Panc1 (cell line): Measurements from ENCODE around the gene NR2C1. TPM values are rescaled to one million over a fixed set of nuclear protein-coding genes. Genes with fewer than 3 reads are reported as not detected.
"Not testable (repeated sequence)": the region's sequence is repeated elsewhere in the genome, so short reads cannot be mapped to it uniquely, and the experiment has no call there.

ENCODE experiments used
- ATAC-seq: fragments of 200-7000 bp; cut with Tn5 transposase; 2 replicates; pipeline ENCODE4 v1.9.1; 2020; ENCODE audit warnings: mild to moderate bottlenecking, moderate library complexity
- BruUV-seq: library from RNA; stranded (reverse); fragments of 400-500 nt; replicated peaks from 2 replicates; lab custom pipeline; 2021; lab: Mats Ljungman, UMichigan
- CTCF ChIA-PET: fragments of 300-600 bp; sonication (Branson Sonifier 250); formaldehyde crosslinking; loops from one replicate; lab custom pipeline; 2022; ENCODE audit warnings: antibody characterized with exemption; lab: Charles Lee
- POLR2A ChIA-PET: fragments of 300-600 bp; sonication (Branson Sonifier 250); formaldehyde crosslinking; loops from one replicate; lab custom pipeline; 2022; ENCODE audit warnings: antibody characterized with exemption; lab: Charles Lee
- DNase-seq: peaks from one replicate; pipeline ENCODE4 v3.0.0-alpha.2; 2010; ENCODE audit warnings: low read depth, low spot score
- H3K27ac ChIP-seq: 2 replicates; pipeline ENCODE4 v1.5.1; 2011; ENCODE audit warnings: mild to moderate bottlenecking, low read length, inconsistent platforms
- H3K27me3 ChIP-seq: fragments of 200-500 bp; sonication (Bioruptor generic); 2 replicates; pipeline ENCODE4 v1.6.0; 2014; ENCODE audit warnings: low read length, inconsistent platforms; ENCODE audit not compliant: control insufficient read depth, insufficient read depth
- H3K36me3 ChIP-seq: fragments of 200-500 bp; sonication (Bioruptor generic); 2 replicates; pipeline ENCODE4 v1.5.1; 2014; ENCODE audit warnings: inconsistent platforms, mild to moderate bottlenecking, low read length, moderate library complexity; ENCODE audit not compliant: control insufficient read depth, insufficient read depth
- H3K4me1 ChIP-seq: 2 replicates; pipeline ENCODE4 v1.5.1; 2011; ENCODE audit warnings: inconsistent platforms, mild to moderate bottlenecking, low read length, moderate library complexity; ENCODE audit not compliant: control insufficient read depth, insufficient read depth
- H3K4me3 ChIP-seq, 2 experiments: 2 replicates each; pipeline ENCODE4 v1.5.1; 2011 to 2012; ENCODE audit warnings: low read depth in 2 of 2, low read length in 2 of 2, mild to moderate bottlenecking in 2 of 2, inconsistent platforms in 1 of 2, moderate library complexity in 1 of 2
- H3K9me3 ChIP-seq: fragments of 200-500 bp; sonication (Bioruptor generic); 2 replicates; pipeline ENCODE4 v1.5.1; 2014; ENCODE audit warnings: low read depth, mild to moderate bottlenecking, inconsistent platforms, low read length, moderate library complexity; ENCODE audit not compliant: control insufficient read depth, insufficient read depth
- POLR2AphosphoS5 ChIP-seq: IDR thresholded peaks from 2 replicates; pipeline ENCODE4 v1.6.1; 2012; ENCODE audit warnings: mild to moderate bottlenecking, low read depth, low read length, moderate library complexity
- SIN3A ChIP-seq: IDR thresholded peaks from 2 replicates; pipeline ENCODE4 v1.6.1; 2012; ENCODE audit warnings: low read depth, mild to moderate bottlenecking, low read length, moderate library complexity, borderline replicate concordance; ENCODE audit not compliant: insufficient read depth
- TCF7L2 ChIP-seq: IDR thresholded peaks from 2 replicates; pipeline ENCODE4 v1.6.1; 2011; ENCODE audit warnings: mild to moderate bottlenecking, low read depth, low read length, inconsistent platforms
- in situ Hi-C: cut with HindIII; loops from 2 replicates; pipeline ENCODE4 v1.10.0; 2016; ENCODE audit warnings: low sequenced_read_pairs, low pct_unique_long_range_greater_than_20kb
- intact Hi-C: fragments of 100-400 bp; cut with micrococcal nuclease; formaldehyde crosslinking; loops from one replicate; pipeline ENCODE4 v1.10.0; 2022; ENCODE audit not compliant: unreplicated experiment
- total RNA-seq: library from RNA; stranded (reverse); gene quantifications from one replicate; pipeline ENCODE4 v1.2.1, GENCODE V29; 2021; ENCODE audit not compliant: unreplicated experiment
- TF ChIP-seq, protein P1 (sequence below), 2 experiments: IDR thresholded peaks; 2 replicates each; pipeline ENCODE4 v1.6.1; 2011 to 2012; ENCODE audit warnings: low read depth in 2 of 2, control low read depth in 1 of 2, low read length in 1 of 2, mild to moderate bottlenecking in 1 of 2, moderate library complexity in 1 of 2; ENCODE audit not compliant: insufficient read depth in 1 of 2
- TF ChIP-seq, protein P2 (sequence below): fragments of 450-650 bp; IDR thresholded peaks from 2 replicates; pipeline ENCODE4 v1.5.1; 2017; ENCODE audit warnings: mild to moderate bottlenecking

NR2C1 gene
- total RNA-seq, 1 experiment from 2014 or later, result 84.6 TPM

DNA sequence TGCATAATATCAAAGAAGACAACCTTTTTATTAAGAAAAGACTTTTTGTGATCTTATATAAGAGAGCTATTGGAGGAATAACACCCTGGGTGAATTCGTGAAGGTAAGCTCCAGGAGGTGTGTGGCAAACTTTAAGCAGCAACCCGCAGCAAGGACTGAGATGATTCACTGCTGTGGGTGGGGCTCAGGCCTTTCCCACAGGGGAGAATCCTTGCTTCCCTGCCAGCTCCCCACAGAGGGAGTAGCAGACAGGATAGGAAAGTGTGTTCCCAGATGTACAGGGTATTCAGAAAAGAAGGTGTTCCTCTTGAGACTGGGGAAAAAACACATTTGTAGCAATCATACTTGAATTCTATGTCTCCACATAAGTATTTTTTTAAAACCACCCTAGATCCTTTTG, 79.1 kb downstream of the NR2C1 start:
- Histone ChIP-seq H3K27ac (no peak overlapping the region), H3K4me1 (no peaks in the 10 kb centered on the region), H3K36me3 (peaks cover 2% of the 10 kb centered on the region; the same call in 1 of the 2 replicates), H3K27me3 (no peaks in the 10 kb centered on the region), H3K9me3 (no peaks in the 10 kb centered on the region), H3K4me3 (no peak overlapping the region)
- CTCF ChIA-PET, result no interaction called here
- BruUV-seq, result no TSS peak
- ATAC-seq (no peak), DNase-seq (peak; percentile 15)
- in situ Hi-C loops, result no loop called here
- POLR2A ChIA-PET, result interaction anchor here (0.7 kb wide), 1 partner anchor 908 kb away, joined by 3 read pairs; no protein-coding TSS in a partner anchor
- TF ChIP-seq SIN3A (no peak), TCF7L2 (no peak), POLR2AphosphoS5 (no peak)
- TF ChIP-seq, protein P1, sequence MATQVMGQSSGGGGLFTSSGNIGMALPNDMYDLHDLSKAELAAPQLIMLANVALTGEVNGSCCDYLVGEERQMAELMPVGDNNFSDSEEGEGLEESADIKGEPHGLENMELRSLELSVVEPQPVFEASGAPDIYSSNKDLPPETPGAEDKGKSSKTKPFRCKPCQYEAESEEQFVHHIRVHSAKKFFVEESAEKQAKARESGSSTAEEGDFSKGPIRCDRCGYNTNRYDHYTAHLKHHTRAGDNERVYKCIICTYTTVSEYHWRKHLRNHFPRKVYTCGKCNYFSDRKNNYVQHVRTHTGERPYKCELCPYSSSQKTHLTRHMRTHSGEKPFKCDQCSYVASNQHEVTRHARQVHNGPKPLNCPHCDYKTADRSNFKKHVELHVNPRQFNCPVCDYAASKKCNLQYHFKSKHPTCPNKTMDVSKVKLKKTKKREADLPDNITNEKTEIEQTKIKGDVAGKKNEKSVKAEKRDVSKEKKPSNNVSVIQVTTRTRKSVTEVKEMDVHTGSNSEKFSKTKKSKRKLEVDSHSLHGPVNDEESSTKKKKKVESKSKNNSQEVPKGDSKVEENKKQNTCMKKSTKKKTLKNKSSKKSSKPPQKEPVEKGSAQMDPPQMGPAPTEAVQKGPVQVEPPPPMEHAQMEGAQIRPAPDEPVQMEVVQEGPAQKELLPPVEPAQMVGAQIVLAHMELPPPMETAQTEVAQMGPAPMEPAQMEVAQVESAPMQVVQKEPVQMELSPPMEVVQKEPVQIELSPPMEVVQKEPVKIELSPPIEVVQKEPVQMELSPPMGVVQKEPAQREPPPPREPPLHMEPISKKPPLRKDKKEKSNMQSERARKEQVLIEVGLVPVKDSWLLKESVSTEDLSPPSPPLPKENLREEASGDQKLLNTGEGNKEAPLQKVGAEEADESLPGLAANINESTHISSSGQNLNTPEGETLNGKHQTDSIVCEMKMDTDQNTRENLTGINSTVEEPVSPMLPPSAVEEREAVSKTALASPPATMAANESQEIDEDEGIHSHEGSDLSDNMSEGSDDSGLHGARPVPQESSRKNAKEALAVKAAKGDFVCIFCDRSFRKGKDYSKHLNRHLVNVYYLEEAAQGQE (IDR thresholded peaks at IDR 0.05; ENCODE audit: insufficient read depth in 1 of 2, low read depth in 2 of 2, low read length in 1 of 2), result no peak
- TF ChIP-seq, protein P2, sequence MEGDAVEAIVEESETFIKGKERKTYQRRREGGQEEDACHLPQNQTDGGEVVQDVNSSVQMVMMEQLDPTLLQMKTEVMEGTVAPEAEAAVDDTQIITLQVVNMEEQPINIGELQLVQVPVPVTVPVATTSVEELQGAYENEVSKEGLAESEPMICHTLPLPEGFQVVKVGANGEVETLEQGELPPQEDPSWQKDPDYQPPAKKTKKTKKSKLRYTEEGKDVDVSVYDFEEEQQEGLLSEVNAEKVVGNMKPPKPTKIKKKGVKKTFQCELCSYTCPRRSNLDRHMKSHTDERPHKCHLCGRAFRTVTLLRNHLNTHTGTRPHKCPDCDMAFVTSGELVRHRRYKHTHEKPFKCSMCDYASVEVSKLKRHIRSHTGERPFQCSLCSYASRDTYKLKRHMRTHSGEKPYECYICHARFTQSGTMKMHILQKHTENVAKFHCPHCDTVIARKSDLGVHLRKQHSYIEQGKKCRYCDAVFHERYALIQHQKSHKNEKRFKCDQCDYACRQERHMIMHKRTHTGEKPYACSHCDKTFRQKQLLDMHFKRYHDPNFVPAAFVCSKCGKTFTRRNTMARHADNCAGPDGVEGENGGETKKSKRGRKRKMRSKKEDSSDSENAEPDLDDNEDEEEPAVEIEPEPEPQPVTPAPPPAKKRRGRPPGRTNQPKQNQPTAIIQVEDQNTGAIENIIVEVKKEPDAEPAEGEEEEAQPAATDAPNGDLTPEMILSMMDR, result no peak
- intact Hi-C loops, result no loop called here

- H3K27me3 ChIP-seq, H3K4me3 ChIP-seq, in situ Hi-C loops, CTCF ChIA-PET, H3K9me3 ChIP-seq, ATAC-seq, H3K4me1 ChIP-seq, H3K36me3 ChIP-seq, DNase-seq, H3K27ac ChIP-seq, intact Hi-C loops, BruUV-seq: not testable (repeated sequence)
- POLR2A ChIA-PET, result interaction anchor here (0.7 kb wide), 1 partner anchor 907 kb away, joined by 3 read pairs; no protein-coding TSS in a partner anchor
Observed at GRCh38 chr12:94993855-94994254, 79.6 kb downstream of the NR2C1 start.

GRCh38 chr12:94990222-94990621, 83.2 kb downstream of the NR2C1 start:
- no TSS peak for BruUV-seq
- DNase-seq, result no peak
- in situ Hi-C loops (no loop called here), intact Hi-C loops (no loop called here)
- ChIA-PET POLR2A (no interaction called here), CTCF (no interaction called here)
- Histone ChIP-seq H3K27me3 (no peaks in the 10 kb centered on the region), H3K4me3 (no peak overlapping the region), H3K9me3 (no peaks in the 10 kb centered on the region), H3K36me3 (peaks cover 2% of the 10 kb centered on the region; the same call in 1 of the 2 replicates), H3K4me1 (no peaks in the 10 kb centered on the region), H3K27ac (no peak overlapping the region)
- TF ChIP-seq POLR2AphosphoS5, result no peak
- TF ChIP-seq TCF7L2, result no peak
- no peak for ATAC-seq
